Mesenchymal stem cell (in vitro differentiated cells and primary cell): Measurements from ENCODE around the gene HIF3A.
A peak's percentile ranks its signal among the peaks of the same experiment; 100 is the strongest.

Experiments
- DNase-seq: peaks from one replicate; pipeline ENCODE4 v3.0.0-alpha.2; 2013
- H2AFZ ChIP-seq: one replicate; pipeline ENCODE4 v1.6.1; 2013; ENCODE audit warnings: low read depth, mild to moderate bottlenecking, control low read depth, inconsistent platforms, low read length, moderate library complexity
- H2AK5ac ChIP-seq: 2 replicates; pipeline ENCODE4 v1.6.1; 2013; ENCODE audit warnings: low read length, moderate library complexity, mild to moderate bottlenecking, inconsistent platforms; ENCODE audit not compliant: severe bottlenecking
- H2BK120ac ChIP-seq: one replicate; pipeline ENCODE4 v1.6.1; 2013; ENCODE audit warnings: low read depth, mild to moderate bottlenecking, inconsistent platforms, low read length, moderate library complexity
- H2BK12ac ChIP-seq, 2 experiments: one replicate each; pipeline ENCODE4 v1.6.1; 2013; ENCODE audit warnings: inconsistent platforms in 2 of 2, low read length in 2 of 2, mild to moderate bottlenecking in 2 of 2, moderate library complexity in 2 of 2, control low read depth in 1 of 2
- H2BK15ac ChIP-seq: one replicate; pipeline ENCODE4 v1.6.1; 2013; ENCODE audit warnings: mild to moderate bottlenecking, low read depth, inconsistent platforms; ENCODE audit not compliant: poor library complexity, severe bottlenecking
- H2BK5ac ChIP-seq: 2 replicates; pipeline ENCODE4 v1.6.1; 2013; ENCODE audit warnings: low read depth, mild to moderate bottlenecking, low read length, control low read depth, inconsistent platforms; ENCODE audit not compliant: poor library complexity, severe bottlenecking
- H3K14ac ChIP-seq, 2 experiments: one replicate each; pipeline ENCODE4 v1.6.1; 2013; ENCODE audit warnings: inconsistent platforms in 2 of 2, low read length in 2 of 2, control low read depth in 1 of 2, mild to moderate bottlenecking in 1 of 2, moderate library complexity in 1 of 2
- H3K18ac ChIP-seq, 2 experiments: one replicate each; pipeline ENCODE4 v1.6.1; 2013; ENCODE audit warnings: inconsistent platforms in 2 of 2, low read length in 2 of 2, control low read depth in 1 of 2, low read depth in 1 of 2, mild to moderate bottlenecking in 1 of 2
- H3K23ac ChIP-seq, 2 experiments: one replicate each; pipeline ENCODE4 v1.6.1; 2013; ENCODE audit warnings: inconsistent platforms in 2 of 2, low read length in 2 of 2, mild to moderate bottlenecking in 2 of 2, moderate library complexity in 2 of 2, control low read depth in 1 of 2
- H3K27ac ChIP-seq: 2 replicates; pipeline ENCODE4 v1.5.1; 2013; ENCODE audit warnings: mild to moderate bottlenecking, moderate library complexity, low read length, control low read depth, inconsistent platforms; ENCODE audit not compliant: poor library complexity, severe bottlenecking
- H3K27me3 ChIP-seq, 2 experiments: 2 replicates each; pipeline versions ENCODE4 v1.6.1 to v1.7.0; 2013; ENCODE audit warnings: low read length in 2 of 2, mild to moderate bottlenecking in 2 of 2, moderate library complexity in 2 of 2, control low read depth in 1 of 2, inconsistent platforms in 1 of 2; ENCODE audit not compliant: control insufficient read depth in 1 of 2, insufficient read depth in 1 of 2
- H3K36me3 ChIP-seq, 2 experiments: 2 replicates each; pipeline versions ENCODE4 v1.6.1 to v1.7.0; 2013; ENCODE audit warnings: low read length in 2 of 2, control low read depth in 1 of 2, inconsistent platforms in 1 of 2, low read depth in 1 of 2, mild to moderate bottlenecking in 1 of 2; ENCODE audit not compliant: insufficient read depth in 2 of 2, control insufficient read depth in 1 of 2
- H3K4ac ChIP-seq, 2 experiments: one replicate each; pipeline ENCODE4 v1.6.1; 2013; ENCODE audit warnings: inconsistent platforms in 2 of 2, low read length in 2 of 2, mild to moderate bottlenecking in 2 of 2, moderate library complexity in 2 of 2, control low read depth in 1 of 2, low read depth in 1 of 2
- H3K4me1 ChIP-seq: 2 replicates; pipeline ENCODE4 v1.6.1; 2013; ENCODE audit warnings: low read depth, low read length, control low read depth; ENCODE audit not compliant: control insufficient read depth, insufficient read depth
- H3K4me2 ChIP-seq: 2 replicates; pipeline ENCODE4 v1.6.1; 2013; ENCODE audit warnings: low read length, mild to moderate bottlenecking, inconsistent platforms; ENCODE audit not compliant: poor library complexity, severe bottlenecking
- H3K4me3 ChIP-seq, 2 experiments: 2 replicates each; pipeline versions ENCODE4 v1.5.1 to v1.7.0; 2013; ENCODE audit warnings: low read length in 2 of 2, mild to moderate bottlenecking in 2 of 2, control low read depth in 1 of 2, low read depth in 1 of 2; ENCODE audit not compliant: insufficient read depth in 1 of 2
- H3K79me1 ChIP-seq: replicated peaks from 2 replicates; pipeline ENCODE4 v1.6.1; 2013; ENCODE audit warnings: mild to moderate bottlenecking, control low read depth, low read length, inconsistent platforms; ENCODE audit not compliant: poor library complexity, severe bottlenecking
- H3K9ac ChIP-seq: 2 replicates; pipeline ENCODE4 v1.7.0; 2013; ENCODE audit warnings: mild to moderate bottlenecking, low read length, moderate library complexity
- H3K9me3 ChIP-seq: 2 replicates; pipeline ENCODE4 v1.7.0; 2013; ENCODE audit warnings: mild to moderate bottlenecking, low read length; ENCODE audit not compliant: control insufficient read depth
- H4K8ac ChIP-seq: one replicate; pipeline ENCODE4 v1.6.1; 2013; ENCODE audit warnings: inconsistent platforms, mild to moderate bottlenecking, low read length, moderate library complexity
- H4K91ac ChIP-seq: one replicate; pipeline ENCODE4 v1.6.1; 2013; ENCODE audit warnings: mild to moderate bottlenecking, low read length, inconsistent platforms
- WGBS: methylation state at CpG from one replicate; pipeline ENCODE4 v1.1.7; 2013; ENCODE audit warnings: mixed read lengths; 5-methylcytosine and 5-hydroxymethylcytosine counted together

The HIF3A gene

DNA sequence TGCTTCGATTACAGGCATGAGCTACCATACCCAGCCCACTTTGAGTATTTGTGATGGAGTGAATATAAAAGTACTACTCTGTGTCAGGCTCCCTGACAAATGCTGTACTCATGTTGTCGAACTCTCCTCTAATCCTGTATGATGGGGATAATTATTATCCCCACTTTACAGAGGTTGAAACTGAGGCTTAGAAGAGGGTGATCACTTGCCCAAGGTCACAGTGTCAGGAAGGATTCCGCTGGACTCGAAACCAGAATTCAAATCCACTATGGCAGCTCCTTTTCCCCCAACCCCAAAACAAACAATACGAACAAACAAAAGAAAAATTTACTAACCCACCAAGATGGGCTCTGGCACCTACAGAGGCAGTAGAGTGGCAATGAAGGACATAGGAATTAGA lies 48.3 kb downstream of the HIF3A start:
- no peak for DNase-seq
- peaks cover 0 to 4% of the 10 kb centered on the region in 2 experiments for H3K27me3 ChIP-seq
- peaks cover 14% of the 10 kb centered on the region for H3K4me1 ChIP-seq
- no peak overlapping the region for H3K4me2 ChIP-seq
- H3K23ac ChIP-seq: no peak overlapping the region
- no peak overlapping the region for H4K8ac ChIP-seq
- H2BK15ac ChIP-seq: no peak overlapping the region
- H3K14ac ChIP-seq: no peak overlapping the region
- H2BK5ac ChIP-seq: no peak overlapping the region
- H3K18ac ChIP-seq: no peak overlapping the region
- H3K9me3 ChIP-seq: no peaks in the 10 kb centered on the region
- H3K9ac ChIP-seq: no peak overlapping the region
- H2BK120ac ChIP-seq: no peak overlapping the region
- H3K4ac ChIP-seq: no peak overlapping the region
- WGBS: 100% methylated on average over 3 of the region's 5 CpGs
- no peak overlapping the region for H3K27ac ChIP-seq
- H3K79me1 ChIP-seq: peaks cover 7% of the 10 kb centered on the region
- peaks cover 2 to 6% of the 10 kb centered on the region in 2 experiments for H3K36me3 ChIP-seq
- no peak overlapping the region for H2AK5ac ChIP-seq
- no peak overlapping the region for H3K4me3 ChIP-seq
- no peak overlapping the region for H4K91ac ChIP-seq
- no peak overlapping the region for H2AFZ ChIP-seq
- H2BK12ac ChIP-seq: peak overlapping the region in 1 of 2 experiments; percentile 23

DNA sequence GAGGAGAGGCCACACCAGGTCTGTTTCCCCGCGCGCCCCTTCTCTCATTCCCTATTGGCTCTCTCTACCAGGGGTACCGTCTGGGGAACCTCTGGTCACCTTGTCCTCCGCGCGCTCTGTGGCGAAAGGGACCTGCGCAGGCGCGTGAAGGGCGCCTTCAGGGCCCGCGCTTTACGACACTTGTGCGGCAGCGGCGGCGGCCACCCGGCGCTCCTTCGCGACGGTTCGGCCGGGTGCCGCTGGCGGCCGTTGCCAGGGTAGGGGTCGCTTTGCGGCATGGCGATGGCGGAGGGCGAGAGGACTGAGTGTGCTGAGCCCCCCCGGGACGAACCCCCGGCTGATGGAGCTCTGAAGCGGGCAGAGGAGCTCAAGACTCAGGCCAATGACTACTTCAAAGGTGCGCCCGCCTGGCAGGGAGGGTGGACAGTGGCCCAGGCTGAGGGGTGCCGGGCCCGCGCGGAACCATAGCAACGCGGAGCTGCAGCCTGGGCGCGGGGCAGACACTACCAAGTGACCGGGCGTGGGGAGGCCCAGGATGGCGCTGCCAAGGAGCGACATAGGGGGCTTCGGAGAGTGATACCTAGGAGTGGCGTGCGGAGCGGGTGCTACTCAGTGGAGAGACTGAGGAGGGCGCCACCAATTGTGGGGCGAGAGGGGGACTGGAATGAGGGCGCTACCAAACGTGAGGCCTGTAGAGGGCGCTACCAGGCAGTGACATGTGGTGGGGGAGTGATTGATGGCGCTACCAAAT lies 50.2 kb downstream of the HIF3A start, which contains the start of gene PPP5C:
TSS of gene PPP5C (plus strand) at position 267 of the 751 bp plus-strand sequence. CDS start at position 277, 10 bp downstream.
- Histone ChIP-seq H2BK15ac (peak within 1 kb of the TSS; percentile 99), H4K8ac (peak within 1 kb of the TSS; percentile 99), H3K9ac (peak within 1 kb of the TSS; percentile 99), H2BK120ac (peak within 1 kb of the TSS; percentile 93), H3K36me3 (peaks cover under 1 to 5% of the 10 kb centered on the region in 2 experiments), H3K4me2 (peak within 1 kb of the TSS; percentile 93), H3K14ac (peak within 1 kb of the TSS in 1 of 2 experiments; percentile 98), H2BK5ac (peak within 1 kb of the TSS; percentile 94), H3K27ac (peak within 1 kb of the TSS; percentile 55), H4K91ac (peak within 1 kb of the TSS; percentile 98), H3K4me1 (peaks cover 33% of the 10 kb centered on the region), H3K23ac (peak within 1 kb of the TSS in 1 of 2 experiments; percentile 92), H3K4me3 (peak within 1 kb of the TSS; percentile 97 to 99), H3K27me3 (peaks cover 0 to 4% of the 10 kb centered on the region in 2 experiments), H2AK5ac (peak within 1 kb of the TSS; percentile 45), H3K18ac (peak within 1 kb of the TSS; percentile 98 to 100), H3K4ac (peak within 1 kb of the TSS; percentile 94 to 99), H3K79me1 (peaks cover 7% of the 10 kb centered on the region), H2BK12ac (peak within 1 kb of the TSS; percentile 82 to 84), H2AFZ (peak within 1 kb of the TSS; percentile 91), H3K9me3 (no peaks in the 10 kb centered on the region)
- WGBS: under 1% methylated on average over 62 of the region's 62 CpGs
- peak; percentile 95 for DNase-seq

DNA sequence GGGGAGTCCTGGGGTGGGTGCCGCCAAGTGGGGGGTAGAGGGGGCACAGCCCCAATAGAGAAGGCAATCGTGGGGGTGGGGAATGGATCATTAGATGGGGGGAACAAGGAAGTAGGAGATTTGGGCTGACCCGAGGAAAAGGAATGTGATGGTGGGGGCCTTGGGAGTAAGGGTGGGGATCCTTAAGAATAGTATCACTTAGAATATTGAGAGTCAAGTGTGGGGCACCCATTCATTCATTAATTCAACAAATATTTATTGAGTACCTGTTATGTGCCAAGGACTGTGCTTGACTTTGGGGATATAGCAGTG lies 50.7 kb downstream of the HIF3A start:
- H4K91ac ChIP-seq: peak overlapping the region; percentile 98
- H2AK5ac ChIP-seq: no peak overlapping the region
- H3K79me1 ChIP-seq: peaks cover 8% of the 10 kb centered on the region
- no peak overlapping the region for H2BK12ac ChIP-seq
- H4K8ac ChIP-seq: peak overlapping the region; percentile 99
- H3K23ac ChIP-seq: no peak overlapping the region
- H3K4me3 ChIP-seq: peak overlapping the region; percentile 97 to 99
- H3K27me3 ChIP-seq: peaks cover 0 to 4% of the 10 kb centered on the region in 2 experiments
- H3K27ac ChIP-seq: no peak overlapping the region
- H2AFZ ChIP-seq: no peak overlapping the region
- peaks cover 36% of the 10 kb centered on the region for H3K4me1 ChIP-seq
- peak overlapping the region; percentile 99 for H3K9ac ChIP-seq
- peak overlapping the region; percentile 59 for H3K4me2 ChIP-seq
- H3K4ac ChIP-seq: peak overlapping the region in 1 of 2 experiments; percentile 99
- no peak overlapping the region for H2BK15ac ChIP-seq
- DNase-seq: no peak
- 4% methylated on average over 3 of the region's 3 CpGs for WGBS
- H3K18ac ChIP-seq: peak overlapping the region; percentile 31 to 100
- peaks cover 5% of the 10 kb centered on the region in 2 experiments for H3K36me3 ChIP-seq
- no peak overlapping the region for H3K14ac ChIP-seq
- H3K9me3 ChIP-seq: no peaks in the 10 kb centered on the region
- peak overlapping the region; percentile 93 for H2BK120ac ChIP-seq
- no peak overlapping the region for H2BK5ac ChIP-seq

DNA sequence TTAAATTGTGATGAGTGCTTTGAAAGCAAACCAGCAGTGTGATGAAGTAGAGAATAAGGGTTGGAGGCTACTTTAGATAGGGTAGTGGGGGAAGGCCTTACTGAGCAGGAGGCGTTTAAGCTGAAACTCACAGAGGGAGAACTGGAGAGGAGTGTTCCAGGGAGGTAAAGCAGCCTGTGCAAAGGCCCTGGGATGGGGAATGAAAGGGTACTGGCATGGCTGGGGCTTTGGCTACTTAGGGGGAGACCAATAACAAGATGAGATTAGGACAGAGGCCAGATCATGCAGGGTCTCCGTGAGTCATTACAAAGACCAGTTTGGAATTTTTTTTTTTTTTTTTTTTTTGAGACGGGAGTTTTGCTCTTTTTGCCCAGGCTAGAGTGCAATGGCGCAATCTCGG lies 51.1 kb downstream of the HIF3A start:
- Histone ChIP-seq H4K91ac (no peak overlapping the region), H3K27me3 (peaks cover 0 to under 1% of the 10 kb centered on the region in 2 experiments), H2BK5ac (no peak overlapping the region), H3K23ac (no peak overlapping the region), H3K27ac (no peak overlapping the region), H3K14ac (no peak overlapping the region), H3K79me1 (peaks cover 11% of the 10 kb centered on the region), H3K4me1 (peaks cover 39% of the 10 kb centered on the region), H3K9me3 (no peaks in the 10 kb centered on the region), H4K8ac (no peak overlapping the region), H3K4ac (peak overlapping the region in 1 of 2 experiments; percentile 78), H2AFZ (no peak overlapping the region), H3K4me3 (peak overlapping the region in 1 of 2 experiments; percentile 97), H3K36me3 (peaks cover 7 to 8% of the 10 kb centered on the region in 2 experiments), H3K4me2 (peak overlapping the region; percentile 44), H2BK12ac (no peak overlapping the region), H3K18ac (no peak overlapping the region), H3K9ac (peak overlapping the region; percentile 99), H2AK5ac (peak overlapping the region; percentile 45), H2BK120ac (no peak overlapping the region), H2BK15ac (no peak overlapping the region)
- no peak for DNase-seq
- 86% methylated on average over 4 of the region's 5 CpGs for WGBS
